Neural progenitor cell (in vitro differentiated cells): ENCODE results near the gene SPOCK3.

Source experiments
- CTCF ChIP-seq: fragments of 200-600 bp; sonication (generic); IDR thresholded peaks from 2 replicates; pipeline ENCODE4 v1.5.1; 2017; ENCODE audit warnings: antibody characterized with exemption, mild to moderate bottlenecking
- EZH2phosphoT487 ChIP-seq: fragments of 200-600 bp; sonication (generic); IDR thresholded peaks from 2 replicates; pipeline ENCODE4 v1.6.1; 2017; ENCODE audit warnings: antibody characterized with exemption

- TF ChIP-seq EZH2phosphoT487 (no peak), CTCF (no peak)
These were observed 387.4 kb downstream of the SPOCK3 start for GRCh38 chr4:166846939-166847338.
